ENCODE measurements around the gene APOM. TPM values are rescaled to one million over a fixed set of nuclear protein-coding genes. Genes with fewer than 3 reads are reported as not detected.

APOM gene
- total and polyA plus RNA-seq, 2 donors from 2014 or later, result 4.6 to 154 TPM

GRCh38 chr6:31663126-31663960 lies 7.6 kb downstream of the APOM start:
- H3K27ac ChIP-seq (ENCODE audit: low read depth in 2 of 2, low read length in 2 of 2), result peak overlapping the region; percentile 85 to 97
- FAIRE-seq (no peak), DNase-seq (no peak)
- intact Hi-C loops (cut with DNase I), result no loop called here
- peak overlapping the region in 2 of 3 donors; percentile 16 to 77 for H3K9ac ChIP-seq (ENCODE audit: low read length in 3 of 3)
- peaks cover 5 to 12% (median 9%) of the 10 kb centered on the region in 3 donors for H3K36me3 ChIP-seq (ENCODE audit: control insufficient read depth in 2 of 3, insufficient read depth in 3 of 3, low read length in 3 of 3)
- no peaks in the 10 kb centered on the region for H3K9me3 ChIP-seq (ENCODE audit: control insufficient read depth in 2 of 3, insufficient read depth in 1 of 3, low read length in 3 of 3)
- TF ChIP-seq, protein P1, sequence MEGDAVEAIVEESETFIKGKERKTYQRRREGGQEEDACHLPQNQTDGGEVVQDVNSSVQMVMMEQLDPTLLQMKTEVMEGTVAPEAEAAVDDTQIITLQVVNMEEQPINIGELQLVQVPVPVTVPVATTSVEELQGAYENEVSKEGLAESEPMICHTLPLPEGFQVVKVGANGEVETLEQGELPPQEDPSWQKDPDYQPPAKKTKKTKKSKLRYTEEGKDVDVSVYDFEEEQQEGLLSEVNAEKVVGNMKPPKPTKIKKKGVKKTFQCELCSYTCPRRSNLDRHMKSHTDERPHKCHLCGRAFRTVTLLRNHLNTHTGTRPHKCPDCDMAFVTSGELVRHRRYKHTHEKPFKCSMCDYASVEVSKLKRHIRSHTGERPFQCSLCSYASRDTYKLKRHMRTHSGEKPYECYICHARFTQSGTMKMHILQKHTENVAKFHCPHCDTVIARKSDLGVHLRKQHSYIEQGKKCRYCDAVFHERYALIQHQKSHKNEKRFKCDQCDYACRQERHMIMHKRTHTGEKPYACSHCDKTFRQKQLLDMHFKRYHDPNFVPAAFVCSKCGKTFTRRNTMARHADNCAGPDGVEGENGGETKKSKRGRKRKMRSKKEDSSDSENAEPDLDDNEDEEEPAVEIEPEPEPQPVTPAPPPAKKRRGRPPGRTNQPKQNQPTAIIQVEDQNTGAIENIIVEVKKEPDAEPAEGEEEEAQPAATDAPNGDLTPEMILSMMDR (IDR thresholded peaks at IDR 0.05; ENCODE audit: borderline replicate concordance, extremely low read depth, insufficient read depth), result no peak
- H3K4me1 ChIP-seq (ENCODE audit: control insufficient read depth in 2 of 3, insufficient read depth in 2 of 3, low read depth in 1 of 3, low read length in 3 of 3), result peaks cover 2 to 41% (median 40%) of the 10 kb centered on the region in 3 donors
- H3K4me3 ChIP-seq (ENCODE audit: low read length in 3 of 3), result peak overlapping the region; percentile 89 to 94 (median 94)
- no peaks in the 10 kb centered on the region for H3K27me3 ChIP-seq (ENCODE audit: control insufficient read depth, insufficient read depth, low read length)

DNA sequence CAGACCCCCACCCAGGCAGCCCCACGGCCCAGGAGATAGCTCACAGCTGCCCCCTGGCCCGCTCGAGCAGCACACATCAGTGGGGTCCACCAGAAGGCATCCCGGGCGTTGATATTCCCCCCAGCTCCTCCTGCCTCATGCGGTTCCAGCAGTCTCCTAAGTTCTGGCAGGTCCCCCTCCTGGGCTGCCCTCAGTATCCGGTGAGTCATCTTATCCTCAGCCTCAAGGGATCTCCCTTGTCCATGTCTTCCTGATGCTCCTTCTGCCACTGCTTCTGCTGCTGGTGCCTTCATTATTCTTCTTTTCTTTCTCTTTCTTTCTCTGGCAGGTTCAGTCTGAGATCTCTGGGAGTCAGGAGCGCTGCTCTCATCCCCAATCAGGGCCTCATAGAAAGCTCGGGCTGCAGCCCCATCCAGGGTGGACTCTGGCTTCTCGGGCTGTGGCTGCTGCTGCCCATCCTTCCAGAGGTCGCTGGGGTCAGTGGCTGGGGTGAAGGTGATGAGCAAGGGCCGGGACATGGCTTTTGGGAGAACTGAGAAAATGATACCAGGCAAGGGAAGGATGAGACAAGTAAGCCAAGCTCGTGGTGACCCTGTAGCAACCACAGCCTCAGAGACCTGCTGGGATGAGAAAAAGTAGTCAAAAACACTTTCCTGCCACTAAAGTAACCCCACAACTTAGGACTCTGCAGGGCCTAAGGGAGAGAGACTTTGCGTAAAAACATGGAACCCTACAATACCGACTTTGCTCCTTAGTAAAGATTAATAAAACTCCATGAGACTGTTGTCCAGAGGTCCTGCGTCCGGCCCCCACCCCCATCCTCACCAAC lies 8.5 kb downstream of the APOM start:
- Histone ChIP-seq H3K4me1 (ENCODE audit: control insufficient read depth in 2 of 3, insufficient read depth in 2 of 3, low read depth in 1 of 3, low read length in 3 of 3) (peaks cover 2 to 36% (median 35%) of the 10 kb centered on the region in 3 donors), H3K9ac (ENCODE audit: low read length in 3 of 3) (peak overlapping the region; percentile 67 to 77 (median 68)), H3K4me3 (ENCODE audit: low read length in 3 of 3) (peak overlapping the region; percentile 89 to 94 (median 94)), H3K9me3 (ENCODE audit: control insufficient read depth in 2 of 3, insufficient read depth in 1 of 3, low read length in 3 of 3) (no peaks in the 10 kb centered on the region), H3K36me3 (ENCODE audit: control insufficient read depth in 2 of 3, insufficient read depth in 3 of 3, low read length in 3 of 3) (peaks cover 12 to 20% (median 17%) of the 10 kb centered on the region in 3 donors), H3K27me3 (ENCODE audit: control insufficient read depth, insufficient read depth, low read length) (no peaks in the 10 kb centered on the region), H3K27ac (ENCODE audit: low read depth in 2 of 2, low read length in 2 of 2) (peak overlapping the region; percentile 85 to 97)
- FAIRE-seq, result no peak
- TF ChIP-seq, protein P1 (IDR thresholded peaks at IDR 0.05; ENCODE audit: borderline replicate concordance, extremely low read depth, insufficient read depth), result no peak
- peak in 3 of 5 donors; percentile 36 to 78 (median 68) for DNase-seq
- intact Hi-C loops (cut with DNase I), result no loop called here

DNA sequence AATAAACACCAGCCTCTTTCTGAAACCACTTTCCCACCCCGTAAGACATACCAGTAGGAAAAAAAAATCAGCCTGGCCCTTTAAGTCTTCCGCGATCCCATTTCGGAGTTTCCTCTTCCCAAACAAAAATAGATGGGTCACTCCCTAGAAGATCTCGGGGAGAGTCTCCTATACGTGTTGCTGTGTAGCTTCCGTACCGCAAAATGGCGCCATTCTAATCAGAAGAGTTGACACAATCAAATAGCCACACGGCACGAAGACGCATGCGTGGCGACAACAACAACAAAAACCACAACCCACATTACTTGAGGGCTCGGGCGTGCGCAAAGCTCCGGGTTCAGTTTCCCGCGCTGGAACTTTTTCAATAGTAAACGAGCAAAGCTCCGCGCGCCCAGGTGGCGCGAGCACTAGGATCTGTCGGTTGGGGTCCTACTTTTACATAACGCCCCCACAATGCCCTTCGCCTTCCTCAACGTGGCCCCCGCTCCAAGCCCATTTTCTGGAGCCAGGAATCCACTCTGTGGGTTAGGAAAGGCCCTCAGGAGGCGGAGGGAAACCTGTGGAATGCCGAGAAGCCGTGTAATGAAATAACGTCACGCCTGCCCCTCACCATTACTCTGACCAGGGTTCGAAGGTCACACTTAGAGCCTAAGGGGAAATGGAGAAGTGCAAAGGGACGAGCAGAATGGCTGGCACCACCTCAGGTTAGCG lies 9.3 kb downstream of the APOM start, which contains the start of gene GPANK1:
GPANK1 (minus strand) TSS at position 208 of the 711 bp plus-strand sequence. CDS start 519 bp downstream, outside the sequence.
- FAIRE-seq (no peak), DNase-seq (peak; percentile 90 to 98 (median 95))
- Histone ChIP-seq H3K27me3 (ENCODE audit: control insufficient read depth, insufficient read depth, low read length) (no peaks in the 10 kb centered on the region), H3K4me3 (ENCODE audit: low read length in 3 of 3) (peak within 1 kb of the TSS; percentile 89 to 94 (median 94)), H3K9me3 (ENCODE audit: control insufficient read depth in 2 of 3, insufficient read depth in 1 of 3, low read length in 3 of 3) (no peaks in the 10 kb centered on the region), H3K9ac (ENCODE audit: low read length in 3 of 3) (peak within 1 kb of the TSS; percentile 67 to 97 (median 77)), H3K27ac (ENCODE audit: low read depth in 2 of 2, low read length in 2 of 2) (peak within 1 kb of the TSS; percentile 85 to 97), H3K36me3 (ENCODE audit: control insufficient read depth in 2 of 3, insufficient read depth in 3 of 3, low read length in 3 of 3) (peaks cover 17 to 26% (median 25%) of the 10 kb centered on the region in 3 donors), H3K4me1 (ENCODE audit: control insufficient read depth in 2 of 3, insufficient read depth in 2 of 3, low read depth in 1 of 3, low read length in 3 of 3) (peaks cover 2 to 30% (median 29%) of the 10 kb centered on the region in 3 donors)
- intact Hi-C loops (cut with DNase I), result no loop called here
- TF ChIP-seq, protein P1 (IDR thresholded peaks at IDR 0.05; ENCODE audit: borderline replicate concordance, extremely low read depth, insufficient read depth), result no peak
